ENCODE measurements around the gene USH2A. TPM values are rescaled to one million over a fixed set of nuclear protein-coding genes. Genes with fewer than 3 reads are reported as not detected.

Gene USH2A
- total RNA-seq, 1 donor from 2014 or later, result 0.02 TPM

GRCh38 chr1:215895893-215896292 is 527.4 kb downstream of the USH2A start:
- Histone ChIP-seq H3K79me2 (ENCODE audit: insufficient read depth, low read length) (no peaks in the 10 kb centered on the region), H3K9me3 (ENCODE audit: insufficient read depth, low read depth, low read length) (no peaks in the 10 kb centered on the region), H3K27me3 (ENCODE audit: insufficient read depth, low read length) (no peaks in the 10 kb centered on the region), H2AFZ (ENCODE audit: low read depth, low read length) (no peak overlapping the region), H3K4me2 (ENCODE audit: low read length) (no peak overlapping the region), H3K36me3 (ENCODE audit: insufficient read depth, low read length) (no peaks in the 10 kb centered on the region), H3K4me1 (ENCODE audit: insufficient read depth, low read length) (no peaks in the 10 kb centered on the region), H3K9ac (ENCODE audit: low read length) (no peak overlapping the region), H4K20me1 (ENCODE audit: insufficient read depth, low read length) (no peaks in the 10 kb centered on the region), H3K27ac (ENCODE audit: low read depth, low read length) (no peak overlapping the region), H3K4me3 (ENCODE audit: insufficient read depth, low read depth, low read length) (no peak overlapping the region)
- Mint-ChIP-seq H3K9me3 (ENCODE audit: unreplicated experiment) (no peaks in the 10 kb centered on the region), H3K36me3 (ENCODE audit: low read depth, unreplicated experiment) (no peaks in the 10 kb centered on the region), H3K4me3 (ENCODE audit: unreplicated experiment) (no peak overlapping the region), H3K27ac (ENCODE audit: unreplicated experiment) (no peak overlapping the region), H3K4me1 (ENCODE audit: low read depth, unreplicated experiment) (no peaks in the 10 kb centered on the region), H3K27me3 (ENCODE audit: low read depth, unreplicated experiment) (no peaks in the 10 kb centered on the region)
- no peak for DNase-seq (ENCODE audit: low read depth)
- TF ChIP-seq EZH2 (IDR thresholded peaks at IDR 0.05; ENCODE audit: insufficient read depth, low read length) (no peak), CTCF (IDR thresholded peaks at IDR 0.05; ENCODE audit: insufficient read depth, low read depth, low read length) (no peak)
- no peak for FAIRE-seq

- TF ChIP-seq CTCF (IDR thresholded peaks at IDR 0.05; ENCODE audit: insufficient read depth, low read depth, low read length) (no peak), EZH2 (IDR thresholded peaks at IDR 0.05; ENCODE audit: insufficient read depth, low read length) (no peak)
- Histone ChIP-seq H3K4me2 (ENCODE audit: low read length) (no peak overlapping the region), H3K79me2 (ENCODE audit: insufficient read depth, low read length) (no peaks in the 10 kb centered on the region), H3K9ac (ENCODE audit: low read length) (no peak overlapping the region), H4K20me1 (ENCODE audit: insufficient read depth, low read length) (no peaks in the 10 kb centered on the region), H3K9me3 (ENCODE audit: insufficient read depth, low read depth, low read length) (no peaks in the 10 kb centered on the region), H3K4me3 (ENCODE audit: insufficient read depth, low read depth, low read length) (no peak overlapping the region), H2AFZ (ENCODE audit: low read depth, low read length) (no peak overlapping the region), H3K27ac (ENCODE audit: low read depth, low read length) (no peak overlapping the region), H3K36me3 (ENCODE audit: insufficient read depth, low read length) (no peaks in the 10 kb centered on the region), H3K27me3 (ENCODE audit: insufficient read depth, low read length) (no peaks in the 10 kb centered on the region), H3K4me1 (ENCODE audit: insufficient read depth, low read length) (no peaks in the 10 kb centered on the region)
- Mint-ChIP-seq H3K4me1 (ENCODE audit: low read depth, unreplicated experiment) (no peaks in the 10 kb centered on the region), H3K27ac (ENCODE audit: unreplicated experiment) (no peak overlapping the region), H3K4me3 (ENCODE audit: unreplicated experiment) (no peak overlapping the region), H3K36me3 (ENCODE audit: low read depth, unreplicated experiment) (no peaks in the 10 kb centered on the region), H3K27me3 (ENCODE audit: low read depth, unreplicated experiment) (no peaks in the 10 kb centered on the region), H3K9me3 (ENCODE audit: unreplicated experiment) (no peaks in the 10 kb centered on the region)
- FAIRE-seq (no peak), DNase-seq (ENCODE audit: low read depth) (no peak)
Measured at GRCh38 chr1:215895276-215895675, 528.0 kb downstream of the USH2A start.

- Mint-ChIP-seq H3K4me1 (ENCODE audit: low read depth, unreplicated experiment) (no peaks in the 10 kb centered on the region), H3K27ac (ENCODE audit: unreplicated experiment) (no peak overlapping the region), H3K9me3 (ENCODE audit: unreplicated experiment) (no peaks in the 10 kb centered on the region), H3K27me3 (ENCODE audit: low read depth, unreplicated experiment) (no peaks in the 10 kb centered on the region), H3K4me3 (ENCODE audit: unreplicated experiment) (no peak overlapping the region), H3K36me3 (ENCODE audit: low read depth, unreplicated experiment) (no peaks in the 10 kb centered on the region)
- no peak overlapping the region for H3K9ac ChIP-seq (ENCODE audit: low read length)
- no peaks in the 10 kb centered on the region for H3K4me1 ChIP-seq (ENCODE audit: insufficient read depth, low read length)
- no peaks in the 10 kb centered on the region for H3K79me2 ChIP-seq (ENCODE audit: insufficient read depth, low read length)
- no peak overlapping the region for H3K4me3 ChIP-seq (ENCODE audit: insufficient read depth, low read depth, low read length)
- no peaks in the 10 kb centered on the region for H3K27me3 ChIP-seq (ENCODE audit: insufficient read depth, low read length)
- no peaks in the 10 kb centered on the region for H4K20me1 ChIP-seq (ENCODE audit: insufficient read depth, low read length)
- TF ChIP-seq EZH2 (IDR thresholded peaks at IDR 0.05; ENCODE audit: insufficient read depth, low read length), result no peak
- no peak for TF ChIP-seq CTCF (IDR thresholded peaks at IDR 0.05; ENCODE audit: insufficient read depth, low read depth, low read length)
- H3K9me3 ChIP-seq (ENCODE audit: insufficient read depth, low read depth, low read length), result no peaks in the 10 kb centered on the region
- no peak overlapping the region for H3K4me2 ChIP-seq (ENCODE audit: low read length)
- H3K36me3 ChIP-seq (ENCODE audit: insufficient read depth, low read length), result no peaks in the 10 kb centered on the region
- H3K27ac ChIP-seq (ENCODE audit: low read depth, low read length), result no peak overlapping the region
- FAIRE-seq (no peak), DNase-seq (ENCODE audit: low read depth) (no peak)
- no peak overlapping the region for H2AFZ ChIP-seq (ENCODE audit: low read depth, low read length)
Measured at GRCh38 chr1:215894617-215895016, 528.6 kb downstream of the USH2A start.
